ENCODE measurements around the gene CREB5. TPM values are rescaled to one million over a fixed set of nuclear protein-coding genes. Genes with fewer than 3 reads are reported as not detected.

The CREB5 gene
- total RNA-seq, 4 donors from 2014 or later: 0.90 to 10.1 (median 4.9) TPM

GRCh38 chr7:28554802-28555471, 142.6 kb downstream of the CREB5 start:
- Histone ChIP-seq H3K9me3 (no peaks in the 10 kb centered on the region), H3K36me3 (no peaks in the 10 kb centered on the region), H3K27me3 (no peaks in the 10 kb centered on the region), H3K4me1 (peaks cover 0 to 3% of the 10 kb centered on the region in 2 donors), H3K4me3 (no peak overlapping the region), H3K27ac (no peak overlapping the region)
- no peak for ATAC-seq
- in situ Hi-C loops (cut with MboI; ENCODE audit: low sequenced_read_pairs in 4 of 4): no loop called here
- intact Hi-C loops (cut with DNase I; ENCODE audit: low total_unique reads): no loop called here
- TF ChIP-seq, protein P1, sequence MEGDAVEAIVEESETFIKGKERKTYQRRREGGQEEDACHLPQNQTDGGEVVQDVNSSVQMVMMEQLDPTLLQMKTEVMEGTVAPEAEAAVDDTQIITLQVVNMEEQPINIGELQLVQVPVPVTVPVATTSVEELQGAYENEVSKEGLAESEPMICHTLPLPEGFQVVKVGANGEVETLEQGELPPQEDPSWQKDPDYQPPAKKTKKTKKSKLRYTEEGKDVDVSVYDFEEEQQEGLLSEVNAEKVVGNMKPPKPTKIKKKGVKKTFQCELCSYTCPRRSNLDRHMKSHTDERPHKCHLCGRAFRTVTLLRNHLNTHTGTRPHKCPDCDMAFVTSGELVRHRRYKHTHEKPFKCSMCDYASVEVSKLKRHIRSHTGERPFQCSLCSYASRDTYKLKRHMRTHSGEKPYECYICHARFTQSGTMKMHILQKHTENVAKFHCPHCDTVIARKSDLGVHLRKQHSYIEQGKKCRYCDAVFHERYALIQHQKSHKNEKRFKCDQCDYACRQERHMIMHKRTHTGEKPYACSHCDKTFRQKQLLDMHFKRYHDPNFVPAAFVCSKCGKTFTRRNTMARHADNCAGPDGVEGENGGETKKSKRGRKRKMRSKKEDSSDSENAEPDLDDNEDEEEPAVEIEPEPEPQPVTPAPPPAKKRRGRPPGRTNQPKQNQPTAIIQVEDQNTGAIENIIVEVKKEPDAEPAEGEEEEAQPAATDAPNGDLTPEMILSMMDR (IDR thresholded peaks at IDR 0.05 in 4 of 5, conservative IDR thresholded peaks at IDR 0.05 in 1 of 5): no peak
- no peak for TF ChIP-seq POLR2A (IDR thresholded peaks at IDR 0.05)
- no peak for DNase-seq

DNA sequence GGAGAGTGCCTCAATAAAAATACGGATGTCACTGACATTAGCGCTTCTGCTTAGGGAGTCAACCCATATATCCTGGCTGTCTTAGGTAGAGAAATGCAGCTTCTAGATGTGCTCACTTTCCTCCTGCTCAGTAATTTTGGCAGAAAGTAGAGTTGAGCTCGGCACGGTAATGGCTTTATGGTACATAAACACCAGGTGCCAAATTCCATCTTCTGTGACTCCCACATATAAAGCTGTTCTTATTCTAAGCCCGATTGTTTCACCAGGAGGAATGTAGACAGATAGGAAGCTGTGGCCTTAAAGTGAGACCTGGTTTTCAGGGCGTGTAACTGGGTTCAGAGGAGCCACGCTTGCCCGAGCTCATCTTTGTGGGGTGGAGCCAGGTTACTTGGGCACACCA, 143.7 kb downstream of the CREB5 start:
- intact Hi-C loops (cut with DNase I; ENCODE audit: low total_unique reads) (no loop called here), in situ Hi-C loops (cut with MboI; ENCODE audit: low sequenced_read_pairs in 4 of 4) (no loop called here)
- TF ChIP-seq POLR2A (IDR thresholded peaks at IDR 0.05): no peak
- TF ChIP-seq, protein P1 (IDR thresholded peaks at IDR 0.05 in 4 of 5, conservative IDR thresholded peaks at IDR 0.05 in 1 of 5): no peak
- no peak for ATAC-seq
- Histone ChIP-seq H3K4me1 (peaks cover 0 to 3% of the 10 kb centered on the region in 2 donors), H3K9me3 (no peaks in the 10 kb centered on the region), H3K36me3 (no peaks in the 10 kb centered on the region), H3K27me3 (no peaks in the 10 kb centered on the region), H3K27ac (no peak overlapping the region), H3K4me3 (no peak overlapping the region)
- no peak for DNase-seq

DNA sequence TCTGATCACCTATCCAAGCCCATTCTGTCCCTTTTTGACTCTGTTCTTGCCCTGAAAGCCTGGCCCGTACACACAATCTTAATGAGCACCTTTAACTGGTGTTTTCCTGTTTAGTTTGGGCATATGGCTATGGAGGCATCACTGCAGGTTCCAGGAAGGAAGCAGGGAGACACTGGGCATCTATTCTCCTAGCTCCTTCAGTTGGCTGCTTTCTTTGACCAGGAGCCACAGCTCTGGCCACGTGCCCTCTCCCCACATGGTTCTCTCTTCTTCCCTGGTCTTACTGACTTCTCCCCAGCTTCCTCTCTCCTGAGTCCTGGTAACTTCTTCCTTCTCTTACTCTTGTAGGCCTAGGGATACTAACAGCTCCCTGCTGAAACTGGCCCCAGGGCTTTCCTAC, 144.4 kb downstream of the CREB5 start:
- H3K4me1 ChIP-seq: peaks cover 0 to 3% of the 10 kb centered on the region in 2 donors
- H3K4me3 ChIP-seq: no peak overlapping the region
- no peak overlapping the region for H3K27ac ChIP-seq
- ATAC-seq (no peak), DNase-seq (no peak)
- TF ChIP-seq, protein P1 (IDR thresholded peaks at IDR 0.05 in 4 of 5, conservative IDR thresholded peaks at IDR 0.05 in 1 of 5): no peak
- no peaks in the 10 kb centered on the region for H3K36me3 ChIP-seq
- intact Hi-C loops (cut with DNase I; ENCODE audit: low total_unique reads): no loop called here
- in situ Hi-C loops (cut with MboI; ENCODE audit: low sequenced_read_pairs in 4 of 4): no loop called here
- no peaks in the 10 kb centered on the region for H3K27me3 ChIP-seq
- no peaks in the 10 kb centered on the region for H3K9me3 ChIP-seq

- Histone ChIP-seq H3K36me3 (no peaks in the 10 kb centered on the region), H3K27ac (no peak overlapping the region), H3K4me1 (peaks cover 0 to 3% of the 10 kb centered on the region in 2 donors), H3K9me3 (no peaks in the 10 kb centered on the region), H3K4me3 (no peak overlapping the region), H3K27me3 (no peaks in the 10 kb centered on the region)
- TF ChIP-seq, protein P1 (IDR thresholded peaks at IDR 0.05 in 4 of 5, conservative IDR thresholded peaks at IDR 0.05 in 1 of 5): no peak
- TF ChIP-seq POLR2A (IDR thresholded peaks at IDR 0.05): no peak
- DNase-seq (no peak), ATAC-seq (no peak)
- in situ Hi-C loops (cut with MboI; ENCODE audit: low sequenced_read_pairs in 4 of 4): no loop called here
- intact Hi-C loops (cut with DNase I; ENCODE audit: low total_unique reads): no loop called here
These were observed 145.9 kb downstream of the CREB5 start for GRCh38 chr7:28558236-28558635.

DNA sequence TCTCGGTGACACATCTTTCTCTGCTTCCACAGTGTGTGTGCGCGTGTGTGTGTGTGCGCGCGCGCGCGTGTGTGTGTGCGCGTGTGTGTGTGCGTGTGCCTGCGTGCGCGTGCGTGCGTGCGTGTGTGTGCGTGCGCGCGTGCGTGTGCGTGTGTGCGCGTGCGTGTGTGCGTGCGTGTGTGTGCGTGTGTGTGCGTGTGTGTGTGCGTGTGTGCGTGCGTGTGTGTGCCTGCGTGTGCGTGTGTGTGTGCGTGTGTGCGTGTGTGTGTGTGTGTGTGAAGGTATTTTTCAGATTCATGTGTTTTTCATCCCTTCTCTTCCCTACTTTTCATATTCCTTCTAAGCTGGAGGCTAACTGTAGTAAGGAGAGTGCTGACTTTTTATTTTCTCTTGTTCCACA, 148.4 kb downstream of the CREB5 start:
- H3K27ac ChIP-seq: no peak overlapping the region
- no peaks in the 10 kb centered on the region for H3K27me3 ChIP-seq
- ATAC-seq: no peak
- TF ChIP-seq POLR2A (IDR thresholded peaks at IDR 0.05): no peak
- TF ChIP-seq, protein P1 (IDR thresholded peaks at IDR 0.05 in 4 of 5, conservative IDR thresholded peaks at IDR 0.05 in 1 of 5): no peak
- no peaks in the 10 kb centered on the region for H3K36me3 ChIP-seq
- no peaks in the 10 kb centered on the region for H3K4me1 ChIP-seq
- H3K4me3 ChIP-seq: no peak overlapping the region
- DNase-seq: no peak
- intact Hi-C loops (cut with DNase I; ENCODE audit: low total_unique reads) (no loop called here), in situ Hi-C loops (cut with MboI; ENCODE audit: low sequenced_read_pairs in 4 of 4) (no loop called here)
- H3K9me3 ChIP-seq: no peaks in the 10 kb centered on the region

Measured in gastrocnemius medialis (tissue), 4 donors.